Smooth muscle cell of the pulmonary artery (primary cell): ENCODE measurements around the gene LRRC28. TPM values are rescaled to one million over a fixed set of nuclear protein-coding genes. Genes with fewer than 3 reads are reported as not detected.

Source experiments
- total RNA-seq: library from RNA; depleted of rRNA; stranded (reverse); fragments of >200 nt; gene quantifications from 2 replicates; pipeline ENCODE4 v1.2.3, GENCODE V29; 2014

The LRRC28 gene
- total RNA-seq: 15.6 and 20.9 TPM in 2 replicates

GRCh38 chr15:99250857-99251841 lies at the start of gene LRRC28:
LRRC28 (plus strand) TSS chr15:99251481; CDS start chr15:99255958, 4,477 bp downstream.

GRCh38 chr15:99249270-99249841 lies 1.9 kb upstream of the LRRC28 start, which contains the start of gene TTC23:
TTC23 (minus strand) TSS chr15:99249581; CDS start chr15:99228712, 20,869 bp downstream.

Other genes with a start within 250 kb of the LRRC28 start
- gene PGPEP1L, start 243.7 kb upstream of the LRRC28 start, total RNA-seq: not detected in 2 replicates
- gene SYNM, start 146.4 kb upstream of the LRRC28 start, total RNA-seq: 23.4 and 24.0 TPM in 2 replicates
- 24.6 and 29.1 TPM in 2 replicates for gene TTC23, start 1.9 kb upstream of the LRRC28 start, total RNA-seq